WI38 (cell line): ENCODE measurements around the gene HPN.

Source experiments
- H3K4me3 ChIP-seq: 2 replicates; pipeline ENCODE4 v1.5.1; 2011; ENCODE audit warnings: low read depth, mild to moderate bottlenecking, control low read depth, low read length
- TF ChIP-seq, protein P1 (sequence below): IDR thresholded peaks from 2 replicates; pipeline ENCODE4 v1.5.1; 2012; ENCODE audit warnings: low read depth, mild to moderate bottlenecking, control low read depth, low read length

HPN gene

DNA sequence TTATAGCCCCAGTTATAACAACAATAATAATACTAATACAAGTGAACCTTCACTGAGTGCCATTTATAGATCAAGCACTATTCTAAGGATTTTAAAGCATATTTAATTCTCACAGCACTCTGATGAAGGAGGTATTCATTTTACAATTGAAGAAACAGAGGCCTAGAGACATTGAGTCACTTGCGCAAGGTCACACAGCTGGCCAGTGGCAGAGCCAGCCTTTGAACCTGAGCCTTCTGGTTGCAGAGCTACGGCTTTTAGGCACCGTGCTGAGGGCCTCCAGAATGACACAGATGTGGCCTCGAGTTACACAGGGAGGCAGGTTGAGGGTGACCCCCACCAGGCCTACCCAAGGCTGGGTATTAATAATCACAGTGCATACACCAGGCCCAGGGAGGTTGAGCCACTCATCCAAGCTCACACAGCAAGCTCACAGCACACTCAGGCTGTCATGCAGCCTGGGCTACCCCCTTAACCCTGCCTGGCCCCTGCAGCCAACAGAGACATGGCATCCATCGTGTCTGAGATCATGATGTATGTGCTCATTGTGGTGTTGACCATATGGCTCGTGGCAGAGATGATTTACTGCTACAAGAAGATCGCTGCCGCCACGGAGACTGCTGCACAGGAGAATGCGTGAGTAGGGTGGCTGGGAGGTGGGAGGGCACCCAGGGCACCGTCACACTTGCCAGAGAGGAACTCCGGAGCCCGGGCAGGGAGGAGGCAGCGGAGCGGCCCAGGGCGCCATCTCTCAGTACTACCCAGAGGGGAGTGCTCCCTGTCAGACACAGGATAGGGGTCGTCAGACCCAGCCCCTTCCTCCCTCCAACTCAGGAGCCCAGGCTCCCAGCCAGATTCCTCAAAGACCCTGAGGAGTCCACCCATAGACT lies 2.7 kb upstream of the HPN start:
- TF ChIP-seq, protein P1, sequence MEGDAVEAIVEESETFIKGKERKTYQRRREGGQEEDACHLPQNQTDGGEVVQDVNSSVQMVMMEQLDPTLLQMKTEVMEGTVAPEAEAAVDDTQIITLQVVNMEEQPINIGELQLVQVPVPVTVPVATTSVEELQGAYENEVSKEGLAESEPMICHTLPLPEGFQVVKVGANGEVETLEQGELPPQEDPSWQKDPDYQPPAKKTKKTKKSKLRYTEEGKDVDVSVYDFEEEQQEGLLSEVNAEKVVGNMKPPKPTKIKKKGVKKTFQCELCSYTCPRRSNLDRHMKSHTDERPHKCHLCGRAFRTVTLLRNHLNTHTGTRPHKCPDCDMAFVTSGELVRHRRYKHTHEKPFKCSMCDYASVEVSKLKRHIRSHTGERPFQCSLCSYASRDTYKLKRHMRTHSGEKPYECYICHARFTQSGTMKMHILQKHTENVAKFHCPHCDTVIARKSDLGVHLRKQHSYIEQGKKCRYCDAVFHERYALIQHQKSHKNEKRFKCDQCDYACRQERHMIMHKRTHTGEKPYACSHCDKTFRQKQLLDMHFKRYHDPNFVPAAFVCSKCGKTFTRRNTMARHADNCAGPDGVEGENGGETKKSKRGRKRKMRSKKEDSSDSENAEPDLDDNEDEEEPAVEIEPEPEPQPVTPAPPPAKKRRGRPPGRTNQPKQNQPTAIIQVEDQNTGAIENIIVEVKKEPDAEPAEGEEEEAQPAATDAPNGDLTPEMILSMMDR, result no peak
- H3K4me3 ChIP-seq, result no peak overlapping the region

DNA sequence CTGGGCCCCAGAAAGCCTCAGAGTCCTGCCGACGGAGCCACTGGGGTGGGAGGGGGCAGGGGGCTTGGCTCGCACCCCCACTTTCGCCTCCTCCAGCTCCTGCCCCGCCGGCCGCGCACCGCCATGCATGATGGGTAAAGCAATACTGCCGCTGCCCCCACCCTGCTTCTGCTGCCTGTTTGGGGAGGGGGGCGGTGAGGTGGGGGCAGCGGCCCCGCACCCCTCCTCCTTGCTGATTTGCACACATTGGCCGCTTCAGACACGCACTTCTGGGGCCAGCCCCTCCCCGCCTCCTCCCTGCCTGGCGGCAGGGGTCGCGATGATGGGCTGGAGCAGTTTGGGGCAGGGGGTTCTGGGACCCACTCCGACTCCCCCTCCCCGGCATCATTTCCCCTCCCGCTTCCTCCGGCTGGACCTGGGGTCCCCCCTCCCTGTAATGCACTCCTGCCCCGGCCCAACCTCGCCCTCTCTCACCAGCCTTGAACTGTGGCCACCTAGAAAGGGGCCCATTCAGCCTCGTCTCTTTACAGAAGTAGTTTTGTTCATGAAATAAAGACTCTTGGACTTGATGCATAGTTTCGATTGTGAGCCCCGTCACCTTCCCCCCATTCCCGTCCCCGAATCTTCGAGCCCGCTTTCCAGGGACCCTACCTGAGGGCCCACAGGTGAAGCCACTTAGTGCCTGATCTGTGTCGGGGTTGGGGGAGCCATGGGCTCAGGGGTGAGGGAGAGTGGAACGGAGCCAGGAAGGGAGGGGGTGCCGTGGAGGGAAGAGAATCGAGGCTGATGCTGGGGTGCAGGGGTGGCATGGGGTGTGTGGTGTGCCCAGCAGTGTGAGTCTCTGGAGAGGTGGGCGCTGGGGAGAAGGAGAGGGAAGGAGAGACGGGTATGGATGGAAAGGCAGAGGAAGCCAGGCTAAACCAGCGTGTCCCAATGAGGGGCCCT lies 1.4 kb upstream of the HPN start:
- H3K4me3 ChIP-seq, result no peak overlapping the region
- TF ChIP-seq, protein P1, result no peak

DNA sequence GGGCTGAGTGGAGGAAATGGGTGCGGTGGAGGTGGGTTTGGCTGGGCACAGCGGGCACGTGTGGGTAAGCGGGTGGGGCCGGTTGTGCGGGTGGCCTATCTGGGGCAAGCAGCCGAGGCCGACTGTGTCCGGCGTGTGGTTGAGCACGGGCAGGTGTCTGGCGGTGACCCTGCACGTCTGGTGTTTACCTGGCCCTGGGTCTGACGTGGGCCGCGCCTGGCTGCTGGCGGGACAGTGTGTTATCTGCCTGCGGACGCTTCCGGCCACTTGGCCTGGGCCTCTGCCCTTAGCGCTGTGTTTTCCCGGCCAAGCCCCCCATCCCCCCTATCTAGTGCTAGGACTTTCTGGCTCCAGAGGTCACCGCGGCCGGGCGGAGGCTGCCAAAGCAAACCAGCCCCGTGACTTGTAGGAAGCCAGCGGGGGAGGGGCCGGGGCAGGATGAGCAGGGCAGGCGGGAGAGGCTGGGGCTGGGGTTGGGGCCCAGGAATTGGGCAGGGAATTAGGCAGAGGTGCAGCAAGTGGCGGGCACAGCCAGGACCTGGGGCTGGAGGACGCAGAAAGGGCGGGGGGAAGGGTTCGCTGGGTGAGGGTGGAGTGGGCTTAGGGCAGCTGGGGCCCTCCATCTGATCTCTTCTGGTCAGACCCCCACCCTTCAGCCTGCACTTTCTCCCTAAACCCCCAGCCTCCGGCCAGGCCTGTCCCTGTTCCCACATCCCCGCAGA lies 534 bp upstream of the HPN start:
- H3K4me3 ChIP-seq, result no peak overlapping the region
- TF ChIP-seq, protein P1, result no peak

DNA sequence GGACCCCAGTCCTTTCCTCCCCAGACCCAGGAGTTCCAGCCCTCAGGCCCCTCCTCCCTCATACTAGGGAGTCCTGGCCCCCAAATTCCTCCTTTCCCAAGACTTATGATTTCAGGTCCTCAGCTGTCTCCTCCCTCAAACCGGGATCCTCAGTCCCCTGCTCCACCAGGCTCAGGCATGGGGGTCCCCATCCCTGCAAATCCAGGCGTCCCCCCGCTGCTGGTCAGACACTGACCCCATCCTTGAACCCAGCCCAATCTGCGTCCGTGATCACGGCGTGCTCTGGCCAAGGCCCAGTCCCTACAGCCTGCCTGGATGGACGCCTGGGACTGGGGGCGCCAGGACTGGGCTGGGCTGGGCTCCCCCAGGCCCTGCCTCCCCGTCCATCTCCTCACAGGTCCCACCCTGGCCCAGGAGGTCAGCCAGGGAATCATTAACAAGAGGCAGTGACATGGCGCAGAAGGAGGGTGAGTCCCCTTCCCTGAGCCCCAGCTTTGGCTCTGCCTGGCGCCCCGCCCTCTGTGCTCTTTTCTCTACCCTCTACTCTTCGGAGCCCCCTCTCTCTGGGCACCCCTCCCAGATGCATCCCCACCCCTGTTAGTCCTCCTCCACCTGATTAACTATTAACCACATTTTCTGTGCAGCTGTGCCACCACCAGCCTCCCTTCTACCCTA lies 672 bp downstream of the HPN start:
- no peak overlapping the region for H3K4me3 ChIP-seq
- TF ChIP-seq, protein P1, result no peak

DNA sequence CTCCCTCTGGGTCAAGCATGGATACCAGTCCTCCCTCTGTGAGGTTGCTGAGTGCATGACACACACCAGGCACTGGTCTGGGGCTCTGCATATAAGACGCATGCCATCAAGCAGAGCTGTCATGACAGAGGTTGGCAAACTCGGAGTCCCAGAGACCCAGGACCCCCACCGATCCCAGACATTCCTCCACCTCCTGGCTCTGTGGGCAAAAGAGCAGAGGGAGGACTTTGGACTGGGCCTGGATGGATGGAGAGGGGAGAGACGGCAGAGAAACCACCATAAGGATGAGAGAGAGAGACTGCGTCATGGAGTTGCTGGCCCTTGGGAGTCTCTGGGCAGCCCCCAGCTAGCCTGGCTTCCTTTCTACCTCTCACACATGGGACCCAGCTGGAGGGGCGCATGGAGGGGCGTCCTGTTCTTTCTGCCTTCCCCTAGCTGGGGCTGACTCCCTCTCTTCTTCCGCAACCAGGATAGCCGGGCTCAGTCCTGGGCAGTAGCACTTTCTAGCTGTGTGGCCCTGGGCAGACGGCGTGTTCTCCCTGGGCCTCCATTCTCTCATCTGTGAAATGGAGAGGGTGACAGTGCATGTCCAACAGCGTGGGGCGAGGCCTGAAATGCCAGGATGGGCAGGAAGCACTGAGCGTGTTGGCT lies 1.6 kb downstream of the HPN start:
- H3K4me3 ChIP-seq, result no peak overlapping the region

DNA sequence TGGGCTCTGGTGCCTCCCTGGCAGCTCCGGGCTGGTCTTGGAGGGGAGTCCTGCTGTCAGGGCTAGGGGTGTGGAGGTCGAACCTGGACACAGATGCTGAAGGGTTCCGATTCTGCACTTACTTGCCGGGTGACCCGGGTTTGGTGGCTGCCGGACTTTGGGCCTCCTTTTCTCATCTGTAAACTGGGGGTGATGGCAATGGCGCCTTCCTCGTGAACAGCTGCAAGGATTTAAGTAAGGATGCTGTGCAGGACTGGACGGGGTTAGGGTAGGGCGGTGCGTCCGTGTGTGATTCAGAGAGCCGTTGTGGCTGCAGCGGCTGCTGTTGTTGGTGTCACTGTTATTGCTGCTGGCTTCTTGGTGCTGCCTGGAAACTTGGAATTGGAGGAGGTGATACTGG lies 2.4 kb downstream of the HPN start:
- TF ChIP-seq, protein P1, result no peak
- no peak overlapping the region for H3K4me3 ChIP-seq

More for the DNA sequence above, 1.6 kb downstream of the HPN start:
- TF ChIP-seq, protein P1, result no peak
